GM12878 (cell line): ENCODE results near the gene CTRB1. TPM values are rescaled to one million over a fixed set of nuclear protein-coding genes. Genes with fewer than 3 reads are reported as not detected.

ENCODE experiments used
- ETV6 ChIP-seq, 2 experiments: fragments of 450-650 bp in 1 of 2; IDR thresholded peaks in 1 of 2; conservative IDR thresholded peaks in 1 of 2; 2 replicates each; pipeline ENCODE4 v1.6.1; 2014; ENCODE audit warnings: antibody characterized with exemption in 1 of 2, borderline replicate concordance in 1 of 2, low read depth in 1 of 2, mild to moderate bottlenecking in 1 of 2, moderate library complexity in 1 of 2
- EZH2 ChIP-seq: IDR thresholded peaks from 2 replicates; pipeline ENCODE4 v1.6.1; 2012; ENCODE audit warnings: low read depth, mild to moderate bottlenecking, control low read depth, inconsistent platforms, low read length, borderline replicate concordance; ENCODE audit not compliant: control insufficient read depth
- HDGF ChIP-seq: fragments of 450-650 bp; IDR thresholded peaks from 2 replicates; pipeline ENCODE4 v1.6.1; 2016; ENCODE audit warnings: antibody characterized with exemption
- IKZF1 ChIP-seq: fragments of 450-650 bp; conservative IDR thresholded peaks from 2 replicates; pipeline ENCODE4 v1.6.1; 2017; ENCODE audit warnings: antibody characterized with exemption, mild to moderate bottlenecking
- IKZF2 ChIP-seq, 2 experiments: fragments of 450-650 bp; IDR thresholded peaks; 2 replicates each; pipeline ENCODE4 v1.6.1; 2017; ENCODE audit warnings: mild to moderate bottlenecking in 2 of 2, moderate library complexity in 2 of 2
- IRF4 ChIP-seq: IDR thresholded peaks from 2 replicates; pipeline ENCODE4 v1.6.1; 2011; ENCODE audit warnings: low read depth, low read length
- KAT2A ChIP-seq: conservative IDR thresholded peaks from 2 replicates; pipeline ENCODE4 v1.6.1; 2011; ENCODE audit warnings: low read depth, low read length; ENCODE audit not compliant: control insufficient read depth
- LARP7 ChIP-seq: fragments of 450-650 bp; IDR thresholded peaks from 2 replicates; pipeline ENCODE4 v1.6.1; 2017; ENCODE audit warnings: mild to moderate bottlenecking
- NBN ChIP-seq: fragments of 450-650 bp; IDR thresholded peaks from 2 replicates; pipeline ENCODE4 v1.6.1; 2016
- NFIC ChIP-seq: IDR thresholded peaks from 2 replicates; pipeline ENCODE4 v1.6.1; 2012; ENCODE audit warnings: low read depth, mild to moderate bottlenecking, inconsistent platforms, low read length, moderate library complexity
- RB1 ChIP-seq: fragments of 450-650 bp; formaldehyde crosslinking; IDR thresholded peaks from 2 replicates; pipeline ENCODE4 v1.6.1; 2017; ENCODE audit warnings: mild to moderate bottlenecking, borderline replicate concordance
- SIX5 ChIP-seq: IDR thresholded peaks from 2 replicates; pipeline ENCODE4 v1.6.1; 2011; ENCODE audit warnings: mild to moderate bottlenecking, low read depth, low read length, moderate library complexity; ENCODE audit not compliant: severe bottlenecking
- SMC3 ChIP-seq: IDR thresholded peaks from 2 replicates; pipeline ENCODE4 v1.6.1; 2011; ENCODE audit warnings: low read length, improper control_type of control experiment, borderline replicate concordance
- SP1 ChIP-seq: IDR thresholded peaks from one replicate; pipeline ENCODE4 v1.6.1; 2011; ENCODE audit warnings: low read depth, low read length
- SREBF2 ChIP-seq: IDR thresholded peaks from 2 replicates; pipeline ENCODE4 v1.6.1; 2012; ENCODE audit warnings: mild to moderate bottlenecking, low read length
- STAT1 ChIP-seq: fragments of 450-650 bp; conservative IDR thresholded peaks from 2 replicates; pipeline ENCODE4 v1.6.1; 2014; ENCODE audit warnings: antibody characterized with exemption, mild to moderate bottlenecking
- ZNF274 ChIP-seq: IDR thresholded peaks from one replicate; pipeline ENCODE4 v1.8.0; 2011; ENCODE audit not compliant: insufficient read length, insufficient read depth
- polyA plus RNA-seq, 11 experiments: library from polyadenylated mRNA; depleted of rRNA in 4 of 11; unstranded in 6 of 11; stranded (reverse) in 5 of 11; fragments of >200 nt; fragmentation: Nextera tagmentation in 4 of 11; fragmentation: Illumina TruSeq in 1 of 11; extraction: Ambion mirVana in 4 of 11; extraction: Trizol in 1 of 11; gene quantifications; 1 replicate in 1 of 11; 2 replicates in 10 of 11; pipeline versions ENCODE4 v1.2.1 to v1.2.3, GENCODE V29; 2011 to 2016; ENCODE audit warnings: inconsistent platforms in 2 of 11, missing spikeins in 2 of 11, low read depth in 1 of 11
- total RNA-seq, 4 experiments: library from RNA; depleted of rRNA in 3 of 4; stranded (reverse); fragments of >200 nt in 3 of 4; fragmentation: Illumina TruSeq in 1 of 4; extraction: Trizol in 1 of 4; gene quantifications; 2 replicates each; pipeline versions ENCODE4 v1.2.1 to v1.2.3, GENCODE V29; 2013 to 2021
- TF ChIP-seq, protein P1 (sequence below), 3 experiments: IDR thresholded peaks in 2 of 3; conservative IDR thresholded peaks in 1 of 3; 2 replicates each; pipeline ENCODE4 v1.5.1; 2011; ENCODE audit warnings: low read depth in 3 of 3, low read length in 3 of 3, mild to moderate bottlenecking in 3 of 3, control low read depth in 2 of 3, moderate library complexity in 2 of 3, inconsistent platforms in 1 of 3, mixed read lengths in 1 of 3; ENCODE audit not compliant: control insufficient read depth in 2 of 3, insufficient read depth in 1 of 3; ENCODE audit errors: extremely low read depth in 1 of 3
- TF ChIP-seq, protein P2 (sequence below): fragments of 450-650 bp; IDR thresholded peaks from 2 replicates; pipeline ENCODE4 v1.6.1; 2017; ENCODE audit warnings: borderline replicate concordance
- TF ChIP-seq, protein P3 (sequence below): fragments of 450-650 bp; formaldehyde crosslinking; IDR thresholded peaks from 2 replicates; pipeline ENCODE4 v1.5.0; 2022; ENCODE audit warnings: mild to moderate bottlenecking, missing genetic modification characterization
- TF ChIP-seq, protein P4 (sequence below): fragments of 450-650 bp; formaldehyde crosslinking; IDR thresholded peaks from 2 replicates; pipeline ENCODE4 v1.4.0; 2022; ENCODE audit warnings: mild to moderate bottlenecking, moderate library complexity

CTRB1 gene
- total and polyA plus RNA-seq, 10 of the 15 experiments (the other 5 are each of a cell fraction or from before 2014, with no cell fraction given): 0.28 to 4.4 TPM; not detected in 8

DNA sequence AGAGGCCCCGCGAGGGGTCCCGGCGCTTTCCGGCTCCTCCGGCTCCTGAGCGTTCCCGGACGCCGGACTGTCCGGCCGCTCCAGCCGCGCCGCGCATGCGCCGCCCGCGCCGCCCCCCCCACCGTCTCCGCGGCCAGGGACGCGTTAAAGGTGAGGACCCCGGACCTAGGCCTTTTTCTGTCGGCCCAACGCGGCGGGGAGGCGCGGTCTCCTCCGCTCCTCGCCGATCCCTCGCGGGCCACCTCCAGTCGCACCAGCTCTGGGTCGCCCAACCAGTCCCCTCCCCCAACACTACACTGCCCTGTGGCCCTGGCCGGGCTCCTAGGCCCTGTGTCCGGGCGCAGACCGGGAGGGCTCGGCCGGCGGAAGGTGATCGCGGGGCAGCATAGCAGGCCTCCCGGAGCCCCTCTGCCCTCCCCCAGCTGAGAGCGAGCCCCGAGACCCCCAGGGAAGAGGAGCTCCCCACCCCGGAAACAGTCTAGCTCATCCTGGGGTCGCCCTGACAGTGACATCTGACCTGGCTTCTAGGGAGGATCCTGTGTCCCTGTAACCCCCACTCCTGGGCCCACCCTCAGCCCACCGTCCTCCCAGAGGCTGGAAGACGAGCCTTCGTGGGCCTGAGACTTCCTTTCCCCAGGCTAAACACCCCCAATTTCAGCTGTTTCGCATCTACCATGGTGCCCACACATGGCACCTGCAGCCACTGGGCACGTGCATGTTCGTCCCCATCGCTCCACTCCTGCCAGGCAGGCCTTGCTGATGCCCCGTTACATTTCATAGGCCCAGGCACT is 47.3 kb downstream of the CTRB1 start (continued):
- TF ChIP-seq, protein P1, sequence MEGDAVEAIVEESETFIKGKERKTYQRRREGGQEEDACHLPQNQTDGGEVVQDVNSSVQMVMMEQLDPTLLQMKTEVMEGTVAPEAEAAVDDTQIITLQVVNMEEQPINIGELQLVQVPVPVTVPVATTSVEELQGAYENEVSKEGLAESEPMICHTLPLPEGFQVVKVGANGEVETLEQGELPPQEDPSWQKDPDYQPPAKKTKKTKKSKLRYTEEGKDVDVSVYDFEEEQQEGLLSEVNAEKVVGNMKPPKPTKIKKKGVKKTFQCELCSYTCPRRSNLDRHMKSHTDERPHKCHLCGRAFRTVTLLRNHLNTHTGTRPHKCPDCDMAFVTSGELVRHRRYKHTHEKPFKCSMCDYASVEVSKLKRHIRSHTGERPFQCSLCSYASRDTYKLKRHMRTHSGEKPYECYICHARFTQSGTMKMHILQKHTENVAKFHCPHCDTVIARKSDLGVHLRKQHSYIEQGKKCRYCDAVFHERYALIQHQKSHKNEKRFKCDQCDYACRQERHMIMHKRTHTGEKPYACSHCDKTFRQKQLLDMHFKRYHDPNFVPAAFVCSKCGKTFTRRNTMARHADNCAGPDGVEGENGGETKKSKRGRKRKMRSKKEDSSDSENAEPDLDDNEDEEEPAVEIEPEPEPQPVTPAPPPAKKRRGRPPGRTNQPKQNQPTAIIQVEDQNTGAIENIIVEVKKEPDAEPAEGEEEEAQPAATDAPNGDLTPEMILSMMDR (IDR thresholded peaks at IDR 0.05 in 2 of 3, conservative IDR thresholded peaks at IDR 0.05 in 1 of 3; ENCODE audit: control insufficient read depth in 2 of 3, extremely low read depth in 1 of 3, insufficient read depth in 1 of 3, low read depth in 3 of 3, low read length in 3 of 3): no peak
- TF ChIP-seq NBN: peak; percentile 47; the same call in 1 of the 2 replicates
- no peak for TF ChIP-seq RB1
- no peak for TF ChIP-seq ETV6 (conservative IDR thresholded peaks at IDR 0.05 in 1 of 2, IDR thresholded peaks at IDR 0.05 in 1 of 2; ENCODE audit: borderline replicate concordance in 1 of 2, low read depth in 1 of 2)
- TF ChIP-seq, protein P2, sequence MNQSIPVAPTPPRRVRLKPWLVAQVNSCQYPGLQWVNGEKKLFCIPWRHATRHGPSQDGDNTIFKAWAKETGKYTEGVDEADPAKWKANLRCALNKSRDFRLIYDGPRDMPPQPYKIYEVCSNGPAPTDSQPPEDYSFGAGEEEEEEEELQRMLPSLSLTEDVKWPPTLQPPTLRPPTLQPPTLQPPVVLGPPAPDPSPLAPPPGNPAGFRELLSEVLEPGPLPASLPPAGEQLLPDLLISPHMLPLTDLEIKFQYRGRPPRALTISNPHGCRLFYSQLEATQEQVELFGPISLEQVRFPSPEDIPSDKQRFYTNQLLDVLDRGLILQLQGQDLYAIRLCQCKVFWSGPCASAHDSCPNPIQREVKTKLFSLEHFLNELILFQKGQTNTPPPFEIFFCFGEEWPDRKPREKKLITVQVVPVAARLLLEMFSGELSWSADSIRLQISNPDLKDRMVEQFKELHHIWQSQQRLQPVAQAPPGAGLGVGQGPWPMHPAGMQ: no peak
- peak; percentile 77; the same call in 1 of the 2 replicates for TF ChIP-seq HDGF
- no peak for TF ChIP-seq IRF4
- TF ChIP-seq KAT2A: no peak
- no peak for TF ChIP-seq SIX5
- TF ChIP-seq NFIC: no peak
- no peak for TF ChIP-seq EZH2
- no peak for TF ChIP-seq SREBF2
- TF ChIP-seq IKZF2 (IDR thresholded peaks at IDR 0.05): no peak
- TF ChIP-seq, protein P3, sequence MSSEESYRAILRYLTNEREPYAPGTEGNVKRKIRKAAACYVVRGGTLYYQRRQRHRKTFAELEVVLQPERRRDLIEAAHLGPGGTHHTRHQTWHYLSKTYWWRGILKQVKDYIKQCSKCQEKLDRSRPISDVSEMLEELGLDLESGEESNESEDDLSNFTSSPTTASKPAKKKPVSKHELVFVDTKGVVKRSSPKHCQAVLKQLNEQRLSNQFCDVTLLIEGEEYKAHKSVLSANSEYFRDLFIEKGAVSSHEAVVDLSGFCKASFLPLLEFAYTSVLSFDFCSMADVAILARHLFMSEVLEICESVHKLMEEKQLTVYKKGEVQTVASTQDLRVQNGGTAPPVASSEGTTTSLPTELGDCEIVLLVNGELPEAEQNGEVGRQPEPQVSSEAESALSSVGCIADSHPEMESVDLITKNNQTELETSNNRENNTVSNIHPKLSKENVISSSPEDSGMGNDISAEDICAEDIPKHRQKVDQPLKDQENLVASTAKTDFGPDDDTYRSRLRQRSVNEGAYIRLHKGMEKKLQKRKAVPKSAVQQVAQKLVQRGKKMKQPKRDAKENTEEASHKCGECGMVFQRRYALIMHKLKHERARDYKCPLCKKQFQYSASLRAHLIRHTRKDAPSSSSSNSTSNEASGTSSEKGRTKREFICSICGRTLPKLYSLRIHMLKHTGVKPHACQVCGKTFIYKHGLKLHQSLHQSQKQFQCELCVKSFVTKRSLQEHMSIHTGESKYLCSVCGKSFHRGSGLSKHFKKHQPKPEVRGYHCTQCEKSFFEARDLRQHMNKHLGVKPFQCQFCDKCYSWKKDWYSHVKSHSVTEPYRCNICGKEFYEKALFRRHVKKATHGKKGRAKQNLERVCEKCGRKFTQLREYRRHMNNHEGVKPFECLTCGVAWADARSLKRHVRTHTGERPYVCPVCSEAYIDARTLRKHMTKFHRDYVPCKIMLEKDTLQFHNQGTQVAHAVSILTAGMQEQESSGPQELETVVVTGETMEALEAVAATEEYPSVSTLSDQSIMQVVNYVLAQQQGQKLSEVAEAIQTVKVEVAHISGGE: no peak
- no peak for TF ChIP-seq SP1
- no peak for TF ChIP-seq ZNF274
- no peak for TF ChIP-seq STAT1
- TF ChIP-seq, protein P4, sequence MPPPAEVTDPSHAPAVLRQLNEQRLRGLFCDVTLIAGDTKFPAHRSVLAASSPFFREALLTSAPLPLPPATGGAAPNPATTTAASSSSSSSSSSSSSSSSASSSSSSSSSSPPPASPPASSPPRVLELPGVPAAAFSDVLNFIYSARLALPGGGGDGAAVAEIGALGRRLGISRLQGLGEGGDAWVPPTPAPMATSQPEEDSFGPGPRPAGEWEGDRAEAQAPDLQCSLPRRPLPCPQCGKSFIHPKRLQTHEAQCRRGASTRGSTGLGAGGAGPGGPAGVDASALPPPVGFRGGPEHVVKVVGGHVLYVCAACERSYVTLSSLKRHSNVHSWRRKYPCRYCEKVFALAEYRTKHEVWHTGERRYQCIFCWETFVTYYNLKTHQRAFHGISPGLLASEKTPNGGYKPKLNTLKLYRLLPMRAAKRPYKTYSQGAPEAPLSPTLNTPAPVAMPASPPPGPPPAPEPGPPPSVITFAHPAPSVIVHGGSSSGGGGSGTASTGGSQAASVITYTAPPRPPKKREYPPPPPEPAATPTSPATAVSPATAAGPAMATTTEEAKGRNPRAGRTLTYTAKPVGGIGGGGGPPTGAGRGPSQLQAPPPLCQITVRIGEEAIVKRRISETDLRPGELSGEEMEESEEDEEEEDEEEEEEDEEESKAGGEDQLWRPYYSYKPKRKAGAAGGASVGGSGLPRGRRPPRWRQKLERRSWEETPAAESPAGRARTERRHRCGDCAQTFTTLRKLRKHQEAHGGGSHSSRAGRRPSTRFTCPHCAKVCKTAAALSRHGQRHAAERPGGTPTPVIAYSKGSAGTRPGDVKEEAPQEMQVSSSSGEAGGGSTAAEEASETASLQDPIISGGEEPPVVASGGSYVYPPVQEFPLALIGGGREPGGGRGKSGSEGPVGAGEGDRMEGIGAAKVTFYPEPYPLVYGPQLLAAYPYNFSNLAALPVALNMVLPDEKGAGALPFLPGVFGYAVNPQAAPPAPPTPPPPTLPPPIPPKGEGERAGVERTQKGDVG (CRISPR knock-in tag): no peak
- TF ChIP-seq SMC3: no peak; the same call in 1 of the 2 replicates
- peak; percentile 35 for TF ChIP-seq IKZF1
- no peak; the same call in none of the 2 replicates for TF ChIP-seq LARP7
